A673 (cell line): ENCODE results near the gene ADPRH.

Experiments
- CTCF ChIP-seq: fragments of 300-800, 200-600 bp; sonication (generic); conservative IDR thresholded peaks from 2 replicates; pipeline ENCODE4 v1.5.1; 2017; ENCODE audit warnings: low read depth, mild to moderate bottlenecking, antibody characterized with exemption, low read length, moderate library complexity, mixed read lengths
- EZH2 ChIP-seq: fragments of 200-600 bp; sonication (generic); IDR thresholded peaks from 2 replicates; pipeline ENCODE4 v1.6.1; 2017; ENCODE audit warnings: borderline replicate concordance, low read depth, mild to moderate bottlenecking, mixed read lengths, antibody characterized with exemption, low read length; ENCODE audit not compliant: poor library complexity, severe bottlenecking

GRCh38 chr3:119631516-119631915 lies 52.2 kb downstream of the ADPRH start:
- no peak for TF ChIP-seq CTCF
- TF ChIP-seq EZH2 = no peak
